Activated CD4-positive, alpha-beta T cell treated with anti-CD3 and anti-CD28 coated beads for 36 hours (primary cell): ENCODE data around the gene AP1G1. TPM values are rescaled to one million over a fixed set of nuclear protein-coding genes. Genes with fewer than 3 reads are reported as not detected.
"Not testable (repeated sequence)": the region's sequence is repeated elsewhere in the genome, so short reads cannot be mapped to it uniquely, and the experiment has no call there.

ENCODE experiments used
- ATAC-seq: fragments of 200-7000 bp; cut with Tn5 transposase; one replicate; pipeline ENCODE4 v1.10.0; 2021; ENCODE audit warnings: mild to moderate bottlenecking, moderate library complexity
- CTCF ChIA-PET: fragments of 350-600 bp; sonication (Branson Sonifier 250); formaldehyde crosslinking; loops from one replicate; lab custom pipeline; 2021; ENCODE audit warnings: antibody characterized with exemption; lab: Charles Lee
- POLR2A ChIA-PET: fragments of 350-600 bp; sonication (Branson Sonifier 250); formaldehyde crosslinking; loops from one replicate; lab custom pipeline; 2021; ENCODE audit warnings: antibody characterized with exemption, inconsistent platforms; lab: Charles Lee
- DNase-seq: peaks from one replicate; pipeline ENCODE4 v3.0.0-alpha.2; 2020
- H3K27ac Mint-ChIP-seq: one replicate; pipeline ENCODE4 v1.8.0; 2021; ENCODE audit warnings: mixed read lengths
- H3K27me3 Mint-ChIP-seq: one replicate; pipeline ENCODE4 v1.8.0; 2021; ENCODE audit warnings: mixed read lengths
- H3K36me3 Mint-ChIP-seq: one replicate; pipeline ENCODE4 v1.8.0; 2021; ENCODE audit warnings: low read depth, mixed read lengths
- H3K4me1 Mint-ChIP-seq: one replicate; pipeline ENCODE4 v1.8.0; 2021; ENCODE audit warnings: mixed read lengths
- H3K4me3 Mint-ChIP-seq: one replicate; pipeline ENCODE4 v1.8.0; 2021; ENCODE audit warnings: mild to moderate bottlenecking, moderate library complexity, mixed read lengths
- H3K9me3 Mint-ChIP-seq: one replicate; pipeline ENCODE4 v1.8.0; 2021; ENCODE audit warnings: low read depth, mixed read lengths
- intact Hi-C, 2 experiments: fragments of 100-400 bp; cut with DNase I in 1 of 2; cut with micrococcal nuclease in 1 of 2; formaldehyde crosslinking; loops; one replicate each; pipeline versions ENCODE4 v1.14.2 to v1.15.1; 2022 to 2024; cut with DNase I, micrococcal nuclease
- total RNA-seq, 2 experiments: library from RNA; stranded (reverse); gene quantifications; one replicate each; pipeline ENCODE4 v1.2.3, GENCODE V29; 2021

The AP1G1 gene
- total RNA-seq, 2 experiments from 2014 or later: 65.5 to 68.8 TPM

GRCh38 chr16:71811261-71811803 is 2.7 kb upstream of the AP1G1 start:
- peaks cover 8% of the 10 kb centered on the region for H3K36me3 Mint-ChIP-seq
- H3K4me1 Mint-ChIP-seq: peaks cover 41% of the 10 kb centered on the region
- H3K9me3 Mint-ChIP-seq: no peaks in the 10 kb centered on the region
- ATAC-seq (no peak), DNase-seq (no peak)
- ChIA-PET CTCF (interaction anchor here (0.6 to 1.5 kb wide), 4 partner anchors 33 to 83 kb away, joined by 3 to 4 read pairs (median 4); no protein-coding TSS in a partner anchor), POLR2A (interaction anchor here (1.0 kb wide), 1 partner anchor 31 kb away, joined by 3 read pairs; no protein-coding TSS in a partner anchor)
- H3K4me3 Mint-ChIP-seq: no peak overlapping the region
- H3K27me3 Mint-ChIP-seq: no peaks in the 10 kb centered on the region
- H3K27ac Mint-ChIP-seq: peak overlapping the region; percentile 65
- intact Hi-C loops: no loop called here

- H3K36me3 Mint-ChIP-seq, DNase-seq, ATAC-seq, H3K27me3 Mint-ChIP-seq, intact Hi-C loops, H3K9me3 Mint-ChIP-seq: not testable (repeated sequence)
- H3K4me3 Mint-ChIP-seq: peak overlapping the region; percentile 91
- H3K4me1 Mint-ChIP-seq: peaks cover 40% of the 10 kb centered on the region
- ChIA-PET CTCF (interaction anchor here (1.1 to 4.7 kb wide), 2 partner anchors 73 to 84 kb away, joined by 4 to 36 read pairs; partner anchors contain the start of gene ZNF821), POLR2A (interaction anchor here (0.6 kb wide), 1 partner anchor 86 kb away, joined by 3 read pairs; the partner anchor contains the start of gene IST1)
- peak overlapping the region; percentile 100 for H3K27ac Mint-ChIP-seq
Measured at GRCh38 chr16:71810155-71810530, 1.5 kb upstream of the AP1G1 start.

DNA sequence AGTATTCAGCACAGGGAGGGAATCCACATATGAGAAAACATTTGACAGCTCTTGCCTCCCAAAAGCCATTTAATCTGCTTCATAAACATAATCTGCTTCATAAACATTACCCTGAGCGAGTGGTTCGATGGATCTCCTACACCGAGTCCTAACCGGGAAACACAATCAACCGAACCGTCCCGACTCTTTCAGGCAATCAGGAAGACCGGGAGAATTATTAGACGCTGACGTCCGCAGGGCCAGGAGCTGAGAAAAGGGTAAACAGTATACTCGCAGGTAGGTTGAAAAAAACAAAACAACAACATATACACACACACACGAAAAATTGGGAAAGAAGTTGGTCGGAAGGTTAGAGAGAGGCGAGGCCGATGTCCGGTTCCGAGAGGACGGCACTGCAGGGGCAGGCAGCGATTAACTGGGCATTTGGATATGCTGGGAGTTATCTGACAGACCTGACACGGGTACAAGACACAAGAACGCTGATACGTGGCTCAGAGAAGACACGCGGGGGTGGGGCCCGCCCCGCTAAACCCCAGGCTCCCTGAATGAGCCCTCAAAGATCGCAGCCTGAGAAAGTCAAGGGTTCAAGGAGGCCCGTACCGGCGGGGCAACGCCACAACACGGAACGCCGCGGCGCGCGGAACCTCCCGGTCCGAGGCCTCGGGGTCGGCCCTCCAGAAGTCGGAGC is 585 bp downstream of the AP1G1 start:
- H3K36me3 Mint-ChIP-seq: peaks cover 13% of the 10 kb centered on the region
- ATAC-seq (peak; percentile 28), DNase-seq (peak; percentile 76)
- H3K9me3 Mint-ChIP-seq: no peaks in the 10 kb centered on the region
- H3K27ac Mint-ChIP-seq: peak overlapping the region; percentile 100
- no peaks in the 10 kb centered on the region for H3K27me3 Mint-ChIP-seq
- POLR2A ChIA-PET: interaction anchor here (0.6 to 2.3 kb wide), 7 partner anchors 15 to 89 kb away, joined by 3 to 11 read pairs (median 4); partner anchors contain the start of gene ZNF821
- peaks cover 52% of the 10 kb centered on the region for H3K4me1 Mint-ChIP-seq
- peak overlapping the region; percentile 91 for H3K4me3 Mint-ChIP-seq
- CTCF ChIA-PET: interaction anchor here (0.6 to 4.7 kb wide), 11 partner anchors 13 to 154 kb away, joined by 3 to 36 read pairs (median 3); partner anchors contain the start of genes IST1 and ZNF821
- intact Hi-C loops: loop anchor here in 1 of 2 experiments (1.0 to 10.0 kb wide), 5 partner anchors 13 to 323 kb away; partner anchors contain the start of gene IST1

DNA sequence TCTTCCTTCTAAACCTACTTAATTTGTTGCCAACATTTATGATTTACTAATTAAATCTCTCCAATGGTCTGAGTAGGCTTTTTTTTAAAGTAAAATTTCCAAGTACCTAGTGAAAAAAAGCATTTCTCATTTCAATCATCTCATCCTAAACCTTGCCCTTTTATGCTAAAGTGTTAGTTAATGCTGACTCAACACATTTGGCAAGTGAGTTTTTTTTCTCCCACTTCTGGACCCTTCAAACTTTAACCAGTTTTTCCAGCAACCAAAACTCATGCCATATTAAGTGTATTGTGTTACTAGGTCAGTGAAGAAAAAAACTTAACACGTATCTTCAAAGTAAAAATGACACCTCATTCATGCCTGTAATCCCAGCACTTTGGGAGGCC is 5.3 kb downstream of the AP1G1 start:
- no peaks in the 10 kb centered on the region for H3K27me3 Mint-ChIP-seq
- H3K4me1 Mint-ChIP-seq: peaks cover 35% of the 10 kb centered on the region
- H3K4me3 Mint-ChIP-seq: no peak overlapping the region
- DNase-seq (no peak), ATAC-seq (no peak)
- intact Hi-C loops: loop anchor here in 1 of 2 experiments (10.0 kb wide), 1 partner anchor 238 kb away; no protein-coding TSS in a partner anchor
- ChIA-PET CTCF (no interaction called here), POLR2A (no interaction called here)
- H3K9me3 Mint-ChIP-seq: no peaks in the 10 kb centered on the region
- peaks cover 19% of the 10 kb centered on the region for H3K36me3 Mint-ChIP-seq
- peak overlapping the region; percentile 51 for H3K27ac Mint-ChIP-seq

DNA sequence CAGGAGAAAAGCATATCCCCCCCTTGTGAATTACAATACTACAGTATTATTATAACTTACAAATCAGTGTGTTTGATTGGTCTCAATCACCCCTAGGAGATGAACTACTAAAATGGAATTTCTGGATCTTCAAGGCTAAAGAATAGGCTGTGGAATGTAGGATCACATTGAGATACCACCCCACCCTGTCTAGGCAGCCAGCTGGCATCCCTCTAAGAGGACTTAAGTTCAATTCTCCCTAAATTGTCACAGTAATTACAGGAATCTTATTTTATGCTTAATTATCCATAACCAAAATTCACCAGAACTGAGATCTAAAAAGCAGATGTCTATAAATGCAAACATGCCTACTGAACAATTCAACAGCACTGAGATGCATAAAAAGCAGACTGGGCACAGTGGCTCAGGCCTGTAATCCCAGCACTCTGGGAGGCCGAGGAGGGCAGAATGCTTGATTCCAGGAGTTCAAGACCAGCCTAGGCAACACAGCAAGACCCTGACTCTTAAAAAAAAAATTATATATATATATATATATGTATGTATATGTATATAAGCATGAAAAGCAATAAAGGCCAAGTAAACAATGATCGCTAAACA is 12.0 kb downstream of the AP1G1 start:
- intact Hi-C loops: no loop called here
- ChIA-PET POLR2A (no interaction called here), CTCF (no interaction called here)
- ATAC-seq (no peak), DNase-seq (no peak)
- no peaks in the 10 kb centered on the region for H3K27me3 Mint-ChIP-seq
- H3K4me3 Mint-ChIP-seq: no peak overlapping the region
- no peaks in the 10 kb centered on the region for H3K9me3 Mint-ChIP-seq
- H3K36me3 Mint-ChIP-seq: peaks cover 31% of the 10 kb centered on the region
- peaks cover 53% of the 10 kb centered on the region for H3K4me1 Mint-ChIP-seq
- H3K27ac Mint-ChIP-seq: no peak overlapping the region

DNA sequence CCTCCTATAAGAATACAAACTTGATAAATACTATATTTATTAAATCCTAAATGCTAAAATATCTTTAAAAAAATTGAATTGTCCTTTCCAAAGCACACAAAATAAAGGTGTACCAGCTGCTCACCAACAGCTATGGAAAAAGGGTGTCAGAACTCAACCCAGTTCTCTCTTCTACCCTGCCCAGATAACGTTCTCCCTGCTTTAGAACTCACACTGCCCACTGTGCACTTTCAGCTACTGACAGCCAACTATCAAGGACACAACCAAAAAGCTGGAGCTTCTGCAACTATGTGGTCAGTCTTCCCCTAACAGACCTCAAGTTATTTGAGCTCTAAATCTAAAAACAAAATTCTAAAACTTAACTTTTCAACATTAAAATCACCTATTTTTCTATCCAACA is 13.7 kb downstream of the AP1G1 start:
- DNase-seq: no peak
- Mint-ChIP-seq H3K4me3 (no peak overlapping the region), H3K36me3 (peaks cover 27% of the 10 kb centered on the region), H3K9me3 (no peaks in the 10 kb centered on the region), H3K27ac (peak overlapping the region; percentile 34), H3K4me1 (peaks cover 63% of the 10 kb centered on the region), H3K27me3 (no peaks in the 10 kb centered on the region)
- ChIA-PET CTCF (interaction anchor here (0.7 to 1.2 kb wide), 4 partner anchors 10 to 187 kb away, joined by 3 to 5 read pairs (median 3); no protein-coding TSS in a partner anchor), POLR2A (interaction anchor here (0.6 to 1.6 kb wide), 2 partner anchors 10 to 19 kb away, joined by 3 read pairs; no protein-coding TSS in a partner anchor)
- ATAC-seq: peak; percentile 60
- intact Hi-C loops: loop anchor here (1.0 to 5.0 kb wide), 3 partner anchors 12 to 87 kb away; partner anchors contain the start of gene ZNF821 (in 1 of the 2)

DNA sequence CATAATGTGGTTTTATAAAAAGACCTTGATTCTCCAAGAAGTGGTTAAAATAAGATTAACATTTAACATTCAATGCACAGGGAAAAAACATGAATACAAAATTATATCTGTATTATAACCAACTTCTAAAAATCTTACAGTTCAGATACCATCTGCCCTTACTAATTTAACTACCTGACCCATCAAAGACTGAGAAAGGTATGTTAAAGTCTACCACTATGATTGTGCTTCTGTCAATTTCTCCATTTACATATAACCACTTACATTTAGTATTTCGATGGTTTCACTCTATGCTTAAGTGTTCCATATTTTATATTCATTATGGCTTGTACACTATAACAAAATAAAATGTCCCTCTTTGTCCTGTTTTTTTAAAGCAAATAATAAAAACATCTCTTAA is 14.6 kb downstream of the AP1G1 start:
- H3K36me3 Mint-ChIP-seq: peaks cover 30% of the 10 kb centered on the region
- ATAC-seq: peak; percentile 63
- CTCF ChIA-PET: interaction anchor here (0.9 to 1.0 kb wide), 2 partner anchors 18 to 113 kb away, joined by 3 read pairs; no protein-coding TSS in a partner anchor

GRCh38 chr16:71792176-71792575 is 16.5 kb downstream of the AP1G1 start:
- Mint-ChIP-seq H3K4me3 (no peak overlapping the region), H3K4me1 (peaks cover 64% of the 10 kb centered on the region)
- intact Hi-C loops: loop anchor here in 1 of 2 experiments (5.0 kb wide), 1 partner anchor 90 kb away; the partner anchor contains the start of gene ZNF821

More for the DNA sequence above, 14.6 kb downstream of the AP1G1 start:
- Mint-ChIP-seq H3K4me1 (peaks cover 62% of the 10 kb centered on the region), H3K27ac (no peak overlapping the region), H3K4me3 (no peak overlapping the region), H3K9me3 (no peaks in the 10 kb centered on the region), H3K27me3 (no peaks in the 10 kb centered on the region)
- no peak for DNase-seq
- intact Hi-C loops: loop anchor here in 1 of 2 experiments (5.0 kb wide), 1 partner anchor 88 kb away; the partner anchor contains the start of gene ZNF821
- POLR2A ChIA-PET: no interaction called here

GRCh38 chr16:71790329-71790728 is 18.3 kb downstream of the AP1G1 start:
- H3K36me3 Mint-ChIP-seq: peaks cover 25% of the 10 kb centered on the region
- H3K27me3 Mint-ChIP-seq, ATAC-seq, DNase-seq, H3K9me3 Mint-ChIP-seq, H3K4me3 Mint-ChIP-seq: not testable (repeated sequence)
- intact Hi-C loops: loop anchor here in 1 of 2 experiments (5.0 kb wide), 1 partner anchor 92 kb away; the partner anchor contains the start of gene ZNF821
- ChIA-PET POLR2A (interaction anchor here (0.7 kb wide), 1 partner anchor 61 kb away, joined by 8 read pairs; no protein-coding TSS in a partner anchor), CTCF (interaction anchor here (0.7 to 2.0 kb wide), 6 partner anchors 9 to 171 kb away, joined by 3 to 5 read pairs (median 4); no protein-coding TSS in a partner anchor)
- H3K27ac Mint-ChIP-seq: peak overlapping the region; percentile 42
- H3K4me1 Mint-ChIP-seq: peaks cover 47% of the 10 kb centered on the region

More at GRCh38 chr16:71792176-71792575, 16.5 kb downstream of the AP1G1 start:
- ATAC-seq (no peak), DNase-seq (no peak)
- ChIA-PET POLR2A (interaction anchor here (0.6 kb wide), 2 partner anchors 37 to 1269 kb away, joined by 4 to 6 read pairs; partner anchors contain the start of gene COG4), CTCF (interaction anchor here (1.5 kb wide), 1 partner anchor 13 kb away, joined by 5 read pairs; no protein-coding TSS in a partner anchor)
- no peaks in the 10 kb centered on the region for H3K27me3 Mint-ChIP-seq
- no peaks in the 10 kb centered on the region for H3K9me3 Mint-ChIP-seq
- H3K27ac Mint-ChIP-seq: no peak overlapping the region
- H3K36me3 Mint-ChIP-seq: peaks cover 32% of the 10 kb centered on the region

DNA sequence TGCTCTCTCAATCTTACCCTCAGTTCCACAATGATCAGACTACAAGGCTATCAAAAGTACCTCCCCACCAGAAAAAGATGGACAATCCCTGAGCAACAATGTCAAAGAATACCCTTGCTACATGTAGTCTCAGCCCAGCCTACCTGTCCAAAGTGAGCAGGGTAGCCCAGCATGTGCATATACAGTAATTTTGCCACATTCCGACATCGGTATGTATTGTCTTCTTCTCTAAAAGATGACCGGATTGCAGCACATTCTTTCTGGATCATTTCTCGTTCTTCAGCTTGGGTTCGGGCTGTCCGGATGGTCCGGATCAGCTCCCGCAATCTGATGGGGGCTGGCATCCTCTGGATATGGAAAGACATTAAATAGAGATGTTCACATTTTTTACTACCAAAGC is 19.5 kb downstream of the AP1G1 start:
- peaks cover 40% of the 10 kb centered on the region for H3K4me1 Mint-ChIP-seq
- DNase-seq: no peak
- H3K9me3 Mint-ChIP-seq: no peaks in the 10 kb centered on the region
- peaks cover 25% of the 10 kb centered on the region for H3K36me3 Mint-ChIP-seq
- H3K27me3 Mint-ChIP-seq: no peaks in the 10 kb centered on the region
- ChIA-PET POLR2A (no interaction called here), CTCF (interaction anchor here (0.6 to 2.0 kb wide), 9 partner anchors 8 to 172 kb away, joined by 3 to 5 read pairs (median 4); no protein-coding TSS in a partner anchor)
- no peak for ATAC-seq
- intact Hi-C loops: no loop called here
- H3K27ac Mint-ChIP-seq: no peak overlapping the region
- H3K4me3 Mint-ChIP-seq: no peak overlapping the region
